ENCODE results near the gene TFF2.

Gene TFF2

DNA sequence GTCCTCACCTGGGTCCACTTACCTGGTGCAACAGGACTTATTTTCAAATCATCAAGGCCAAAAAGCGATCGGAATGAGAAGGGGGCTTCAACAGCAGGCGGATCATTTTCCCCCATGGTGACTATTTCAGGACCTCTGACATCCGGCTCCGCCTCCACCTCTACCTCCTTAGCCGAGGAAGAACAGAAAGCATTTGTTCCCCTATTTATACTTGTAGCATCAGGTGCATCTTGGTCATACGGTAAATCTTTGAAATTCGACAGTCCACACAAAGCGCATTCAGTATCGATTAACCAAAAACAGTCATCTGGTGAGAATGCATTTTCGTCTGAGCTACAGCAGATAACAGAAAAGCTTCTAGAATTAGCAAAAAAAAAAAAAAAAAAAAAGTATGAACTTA is 44.5 kb upstream of the TFF2 start:
- TF ChIP-seq, protein P1, sequence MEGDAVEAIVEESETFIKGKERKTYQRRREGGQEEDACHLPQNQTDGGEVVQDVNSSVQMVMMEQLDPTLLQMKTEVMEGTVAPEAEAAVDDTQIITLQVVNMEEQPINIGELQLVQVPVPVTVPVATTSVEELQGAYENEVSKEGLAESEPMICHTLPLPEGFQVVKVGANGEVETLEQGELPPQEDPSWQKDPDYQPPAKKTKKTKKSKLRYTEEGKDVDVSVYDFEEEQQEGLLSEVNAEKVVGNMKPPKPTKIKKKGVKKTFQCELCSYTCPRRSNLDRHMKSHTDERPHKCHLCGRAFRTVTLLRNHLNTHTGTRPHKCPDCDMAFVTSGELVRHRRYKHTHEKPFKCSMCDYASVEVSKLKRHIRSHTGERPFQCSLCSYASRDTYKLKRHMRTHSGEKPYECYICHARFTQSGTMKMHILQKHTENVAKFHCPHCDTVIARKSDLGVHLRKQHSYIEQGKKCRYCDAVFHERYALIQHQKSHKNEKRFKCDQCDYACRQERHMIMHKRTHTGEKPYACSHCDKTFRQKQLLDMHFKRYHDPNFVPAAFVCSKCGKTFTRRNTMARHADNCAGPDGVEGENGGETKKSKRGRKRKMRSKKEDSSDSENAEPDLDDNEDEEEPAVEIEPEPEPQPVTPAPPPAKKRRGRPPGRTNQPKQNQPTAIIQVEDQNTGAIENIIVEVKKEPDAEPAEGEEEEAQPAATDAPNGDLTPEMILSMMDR (conservative IDR thresholded peaks at IDR 0.05; ENCODE audit: low read length), result no peak
- no peak overlapping the region for H3K4me3 ChIP-seq (ENCODE audit: low read length)
- no peak for DNase-seq (ENCODE audit: low read depth)

DNA sequence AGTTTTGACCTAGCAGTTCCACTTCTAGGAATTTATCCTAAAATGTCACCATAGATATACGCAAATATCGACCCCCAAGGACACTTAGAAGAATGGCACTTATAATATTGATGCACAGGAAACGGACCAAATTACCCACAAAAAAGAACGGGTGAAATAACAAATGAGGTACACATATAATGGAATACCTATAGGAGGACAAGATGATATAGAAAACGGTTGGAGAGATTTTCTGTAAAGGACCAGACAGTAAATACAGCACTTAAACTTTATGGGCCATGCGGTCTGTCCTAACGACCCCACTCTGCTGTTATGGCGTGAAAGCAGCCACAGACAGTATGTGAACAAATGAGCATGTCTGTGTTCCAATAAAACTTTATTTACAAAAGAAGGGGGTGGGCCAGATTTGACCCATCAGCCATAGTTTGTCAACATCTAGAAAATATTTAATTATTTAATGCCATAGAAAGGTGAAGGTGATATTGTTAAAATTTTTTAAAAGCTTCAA is 42.7 kb upstream of the TFF2 start:
- TF ChIP-seq, protein P1 (conservative IDR thresholded peaks at IDR 0.05; ENCODE audit: low read length), result no peak
- H3K4me3 ChIP-seq (ENCODE audit: low read length), result no peak overlapping the region
- DNase-seq (ENCODE audit: low read depth), result no peak

DNA sequence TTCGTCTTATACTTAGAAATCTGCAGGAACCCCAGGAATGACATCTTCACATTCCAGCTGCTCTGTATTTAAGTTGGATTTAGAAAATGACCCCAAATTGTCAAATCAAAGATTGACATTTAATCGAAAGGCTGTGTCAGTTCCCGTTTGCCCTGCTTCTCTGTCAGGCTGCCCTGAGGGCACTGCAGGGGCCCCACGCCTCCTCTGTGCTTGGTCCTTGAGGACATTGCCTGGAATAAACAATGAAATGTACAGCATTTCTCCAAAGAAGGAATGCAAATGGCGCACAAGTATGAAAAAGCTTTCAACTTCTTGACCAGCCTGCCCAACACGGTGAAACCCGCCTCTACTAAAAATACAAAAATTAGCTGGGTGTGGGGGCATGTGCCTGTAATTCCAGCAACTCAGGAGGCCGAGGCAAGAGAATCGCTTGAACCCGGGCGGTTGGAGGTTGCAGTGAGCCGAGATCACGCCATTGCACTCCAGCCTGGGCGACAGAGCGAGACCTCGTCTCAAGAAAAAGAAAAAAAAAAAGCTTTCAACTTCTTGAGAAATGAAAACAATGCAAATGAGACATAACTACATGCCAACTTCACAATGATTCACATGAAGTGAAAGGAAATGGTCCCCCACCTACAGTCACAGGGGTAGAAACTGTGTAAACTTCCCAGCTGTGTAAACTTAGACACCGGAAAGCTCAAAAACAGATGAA is 42.1 kb upstream of the TFF2 start:
- no peak for DNase-seq (ENCODE audit: low read depth)
- no peak overlapping the region for H3K4me3 ChIP-seq (ENCODE audit: low read length)
- TF ChIP-seq, protein P1 (conservative IDR thresholded peaks at IDR 0.05; ENCODE audit: low read length), result no peak

DNA sequence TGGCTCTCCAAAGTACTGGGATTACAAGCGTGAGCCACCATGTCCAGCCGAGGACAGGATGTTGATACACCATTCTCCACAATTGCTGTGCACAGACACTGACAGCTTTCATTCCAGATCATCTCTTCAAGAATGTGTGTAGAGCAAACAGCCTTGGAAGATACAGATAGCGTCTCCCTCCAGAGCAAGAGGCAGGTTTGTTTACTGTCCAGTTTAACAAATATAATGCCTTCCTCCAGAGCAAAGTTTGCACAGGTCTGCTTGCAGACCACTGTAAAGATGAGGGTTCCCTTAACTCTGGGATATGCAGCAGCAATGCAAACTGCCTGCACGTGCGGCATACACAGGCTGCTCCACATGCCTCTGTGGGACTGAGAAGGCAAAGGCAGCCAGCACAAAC is 40.5 kb upstream of the TFF2 start:
- TF ChIP-seq, protein P1 (conservative IDR thresholded peaks at IDR 0.05; ENCODE audit: low read length), result no peak
- no peak for DNase-seq (ENCODE audit: low read depth)
- H3K4me3 ChIP-seq (ENCODE audit: low read length), result no peak overlapping the region

DNA sequence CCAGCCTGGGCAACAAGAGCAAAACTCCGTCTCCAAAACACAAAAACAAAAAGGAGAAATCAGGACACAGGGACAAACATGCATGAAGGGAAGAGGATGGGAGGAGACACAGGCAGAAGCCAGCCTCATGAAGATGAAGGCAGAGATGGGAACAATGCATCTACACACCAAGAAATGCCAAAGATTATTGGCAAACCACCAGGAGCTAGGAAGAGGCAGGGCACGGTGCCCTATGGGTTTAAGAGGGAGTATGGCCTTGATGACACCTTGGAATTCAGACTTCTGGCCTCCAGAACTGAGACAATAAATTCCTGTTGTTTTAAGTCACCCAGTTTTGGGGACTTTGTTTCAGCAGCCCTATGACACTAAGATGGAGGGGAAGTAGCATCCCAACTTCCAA is 39.9 kb upstream of the TFF2 start:
- no peak for DNase-seq (ENCODE audit: low read depth)
- no peak overlapping the region for H3K4me3 ChIP-seq (ENCODE audit: low read length)
- TF ChIP-seq, protein P1 (conservative IDR thresholded peaks at IDR 0.05; ENCODE audit: low read length), result no peak

DNA sequence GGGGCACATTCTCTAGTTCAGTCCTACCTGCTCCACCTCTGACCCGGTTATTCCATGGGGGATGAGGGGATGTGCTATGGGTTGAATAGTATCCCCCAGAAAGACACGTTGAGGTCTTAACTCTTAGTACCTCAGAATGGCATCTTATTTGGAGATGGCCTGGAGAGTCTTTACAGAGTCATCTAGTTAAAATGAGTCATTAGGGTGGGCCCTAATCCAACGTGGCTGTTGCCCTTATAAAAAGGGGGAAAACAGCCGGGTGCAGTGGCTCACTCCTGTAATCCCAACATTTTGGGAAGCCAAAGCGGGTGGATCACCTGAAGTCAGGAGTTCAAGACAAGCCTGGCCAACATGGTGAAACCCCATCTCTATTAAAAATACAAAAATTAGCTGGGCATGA is 39.4 kb upstream of the TFF2 start:
- no peak for DNase-seq (ENCODE audit: low read depth)
- H3K4me3 ChIP-seq (ENCODE audit: low read length), result no peak overlapping the region
- TF ChIP-seq, protein P1 (conservative IDR thresholded peaks at IDR 0.05; ENCODE audit: low read length), result no peak

DNA sequence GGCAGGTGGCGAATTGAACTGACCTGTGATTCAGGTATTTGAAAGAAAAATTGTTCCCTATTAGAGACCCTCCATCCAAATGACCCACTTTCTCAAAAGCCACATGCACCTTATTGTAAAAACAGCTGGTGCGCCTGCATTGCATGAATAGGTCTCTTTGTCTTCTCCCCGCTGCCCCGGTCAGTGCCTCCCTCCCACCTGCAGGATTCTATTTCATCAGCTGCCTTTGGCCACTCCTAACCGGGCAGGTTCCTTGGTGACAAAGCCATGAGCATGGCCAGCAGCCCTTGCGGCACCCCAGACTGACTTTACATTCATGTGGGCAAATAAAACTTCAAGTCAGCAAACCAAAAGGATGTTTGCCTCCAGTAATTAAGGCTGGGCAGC is 38.6 kb upstream of the TFF2 start:
- TF ChIP-seq, protein P1 (conservative IDR thresholded peaks at IDR 0.05; ENCODE audit: low read length), result no peak

More for the DNA sequence above, 38.6 kb upstream of the TFF2 start:
- no peak for DNase-seq (ENCODE audit: low read depth)
- no peak overlapping the region for H3K4me3 ChIP-seq (ENCODE audit: low read length)

Data from AG10803 (cell line).